Nephron (organoid): ENCODE measurements around the gene XPO6.
"Not testable (repeated sequence)": the region's sequence is repeated elsewhere in the genome, so short reads cannot be mapped to it uniquely, and the experiment has no call there.

Source experiments
- H3K27ac Mint-ChIP-seq, 3 experiments: 2 replicates each; pipeline ENCODE4 v1.8.0; 2020; ENCODE audit warnings: mixed read lengths in 3 of 3, mild to moderate bottlenecking in 2 of 3, moderate library complexity in 1 of 3
- H3K27me3 Mint-ChIP-seq: 2 replicates; pipeline ENCODE4 v1.8.0; 2021; ENCODE audit warnings: low read depth, mild to moderate bottlenecking, moderate library complexity, mixed read lengths
- H3K36me3 Mint-ChIP-seq: 2 replicates; pipeline ENCODE4 v1.8.0; 2020; ENCODE audit warnings: low read depth, mixed read lengths
- H3K4me1 Mint-ChIP-seq: 2 replicates; pipeline ENCODE4 v1.8.0; 2020; ENCODE audit warnings: mixed read lengths
- H3K4me3 Mint-ChIP-seq, 3 experiments: 2 replicates each; pipeline ENCODE4 v1.8.0; 2020; ENCODE audit warnings: mild to moderate bottlenecking in 3 of 3, mixed read lengths in 3 of 3, moderate library complexity in 2 of 3
- H3K9me3 Mint-ChIP-seq: 2 replicates; pipeline ENCODE4 v1.8.0; 2020; ENCODE audit warnings: mixed read lengths
- CTCF ChIP-seq, 3 experiments: fragments of 200-600 bp; sonication (generic); IDR thresholded peaks; one replicate each; pipeline ENCODE4 v1.5.0; 2021; ENCODE audit warnings: antibody characterized with exemption in 3 of 3; ENCODE audit not compliant: unreplicated experiment in 3 of 3

Gene XPO6

GRCh38 chr16:28237754-28238357, 26.1 kb upstream of the XPO6 start:
- H3K9me3 Mint-ChIP-seq, result peaks cover 2% of the 10 kb centered on the region
- H3K4me1 Mint-ChIP-seq, result no peaks in the 10 kb centered on the region
- H3K4me3 Mint-ChIP-seq, result no peak overlapping the region
- no peak overlapping the region for H3K27ac Mint-ChIP-seq
- no peaks in the 10 kb centered on the region for H3K36me3 Mint-ChIP-seq
- no peaks in the 10 kb centered on the region for H3K27me3 Mint-ChIP-seq
- no peak for TF ChIP-seq CTCF (IDR thresholded peaks at IDR 0.05; ENCODE audit: unreplicated experiment in 3 of 3)

- Mint-ChIP-seq H3K27me3 (peaks cover 3% of the 10 kb centered on the region), H3K36me3 (no peaks in the 10 kb centered on the region), H3K27ac (no peak overlapping the region), H3K4me1 (no peaks in the 10 kb centered on the region), H3K4me3 (no peak overlapping the region), H3K9me3 (peaks cover 2% of the 10 kb centered on the region)
- no peak for TF ChIP-seq CTCF (IDR thresholded peaks at IDR 0.05; ENCODE audit: unreplicated experiment in 3 of 3)
These were observed 20.0 kb upstream of the XPO6 start for GRCh38 chr16:28231763-28232162.

DNA sequence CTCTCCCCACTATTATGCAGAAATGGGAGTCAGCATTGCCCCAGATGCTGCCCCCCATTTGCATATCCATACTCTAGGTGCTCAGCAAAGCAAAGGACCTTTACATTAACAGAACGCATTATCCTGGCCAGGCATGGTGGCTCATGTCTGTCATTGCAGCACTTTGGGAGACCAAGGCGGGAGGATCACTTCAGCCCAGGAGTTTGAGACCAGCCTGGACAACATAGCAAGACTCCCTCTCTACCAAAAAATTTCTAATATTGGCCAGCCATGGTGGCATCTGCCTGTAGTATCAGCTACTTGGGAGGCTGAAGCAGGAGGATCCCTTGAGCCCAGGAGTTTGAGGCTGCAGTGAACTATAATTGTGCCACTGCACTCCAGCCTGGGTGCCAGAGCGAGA, 12.1 kb upstream of the XPO6 start:
- not testable (repeated sequence) for H3K9me3 Mint-ChIP-seq, H3K4me1 Mint-ChIP-seq, H3K36me3 Mint-ChIP-seq, H3K27me3 Mint-ChIP-seq, H3K4me3 Mint-ChIP-seq, H3K27ac Mint-ChIP-seq

DNA sequence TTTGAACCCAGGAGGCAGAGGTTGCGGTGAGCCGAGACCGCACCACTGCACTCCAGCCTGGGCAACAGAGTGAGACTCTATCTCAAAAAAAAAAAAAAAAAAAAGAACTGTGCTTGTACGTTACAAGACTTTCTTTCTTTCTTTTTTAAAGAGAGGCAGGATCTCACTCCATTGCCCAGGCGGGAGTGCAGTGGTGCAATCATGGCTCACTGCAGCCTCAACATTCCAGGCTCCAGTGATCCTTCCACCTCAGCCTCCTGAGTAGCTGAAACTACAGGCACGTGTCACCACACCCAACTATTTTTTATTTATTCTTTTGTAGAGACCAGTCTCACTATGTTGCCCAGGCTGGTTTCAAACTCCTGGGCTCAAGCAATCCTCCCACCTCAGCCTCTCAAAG, 8.0 kb upstream of the XPO6 start:
- H3K9me3 Mint-ChIP-seq, H3K27ac Mint-ChIP-seq, H3K27me3 Mint-ChIP-seq, H3K4me3 Mint-ChIP-seq, H3K4me1 Mint-ChIP-seq, H3K36me3 Mint-ChIP-seq: not testable (repeated sequence)

- Mint-ChIP-seq H3K27me3 (no peaks in the 10 kb centered on the region), H3K9me3 (no peaks in the 10 kb centered on the region), H3K36me3 (no peaks in the 10 kb centered on the region), H3K4me1 (no peaks in the 10 kb centered on the region), H3K4me3 (no peak overlapping the region), H3K27ac (no peak overlapping the region)
- TF ChIP-seq CTCF (IDR thresholded peaks at IDR 0.05; ENCODE audit: unreplicated experiment in 3 of 3), result no peak
These were observed 7.5 kb upstream of the XPO6 start for GRCh38 chr16:28219282-28219681.

DNA sequence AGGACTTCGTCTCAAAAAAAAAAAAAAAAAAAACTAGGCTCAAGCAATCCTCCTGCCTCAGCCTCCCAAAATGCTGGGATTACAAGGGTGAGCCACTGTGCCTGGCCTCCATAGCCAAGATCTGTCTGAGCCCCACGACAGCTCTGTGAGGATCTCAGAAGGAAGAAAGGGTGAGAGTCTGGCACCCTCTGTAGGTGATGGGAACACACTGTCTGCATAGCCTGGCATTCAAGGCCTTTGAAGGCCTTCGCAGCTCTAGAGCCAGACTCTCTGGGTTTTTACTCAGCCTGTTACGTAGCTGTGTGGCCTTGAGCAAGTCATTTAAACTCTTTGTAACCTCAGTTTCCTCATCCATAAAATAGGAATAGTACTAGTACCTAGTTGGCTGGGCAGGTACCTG, 6.3 kb upstream of the XPO6 start:
- H3K27me3 Mint-ChIP-seq, result no peaks in the 10 kb centered on the region
- TF ChIP-seq CTCF (IDR thresholded peaks at IDR 0.05; ENCODE audit: unreplicated experiment in 3 of 3), result no peak
- H3K27ac Mint-ChIP-seq, result no peak overlapping the region
- H3K36me3 Mint-ChIP-seq, result no peaks in the 10 kb centered on the region
- no peaks in the 10 kb centered on the region for H3K9me3 Mint-ChIP-seq
- no peaks in the 10 kb centered on the region for H3K4me1 Mint-ChIP-seq
- no peak overlapping the region for H3K4me3 Mint-ChIP-seq

DNA sequence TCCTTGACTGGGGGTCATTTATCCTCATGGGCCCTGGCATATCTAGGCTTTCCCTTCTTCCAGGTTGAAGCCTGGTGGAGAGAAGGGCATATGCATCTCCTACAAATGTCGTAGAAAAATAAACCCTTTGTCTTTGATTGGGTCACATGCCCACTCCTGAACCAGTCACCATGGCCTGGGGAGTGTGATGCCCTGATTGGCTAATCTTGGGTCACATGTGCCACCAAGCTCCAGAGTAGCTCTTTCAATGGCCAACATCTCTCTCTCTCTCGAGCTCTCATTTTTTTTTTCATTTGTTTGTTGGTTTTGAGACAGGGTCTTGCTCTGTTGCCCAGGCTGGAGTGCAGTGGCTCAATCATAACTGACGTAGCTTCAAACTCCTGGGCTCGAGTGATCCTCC, 5.6 kb upstream of the XPO6 start:
- Mint-ChIP-seq H3K27me3 (no peaks in the 10 kb centered on the region), H3K9me3 (no peaks in the 10 kb centered on the region), H3K4me3 (no peak overlapping the region), H3K4me1 (peaks cover under 1% of the 10 kb centered on the region), H3K36me3 (no peaks in the 10 kb centered on the region), H3K27ac (no peak overlapping the region)
- TF ChIP-seq CTCF (IDR thresholded peaks at IDR 0.05; ENCODE audit: unreplicated experiment in 3 of 3), result no peak
